Measurements from ENCODE around the gene SMPDL3A. TPM values are rescaled to one million over a fixed set of nuclear protein-coding genes. Genes with fewer than 3 reads are reported as not detected.

Gene SMPDL3A
- total and polyA plus RNA-seq, 2 of the 13 experiments (the other 11 are each of a cell fraction or from before 2014, with no cell fraction given): 7.8 to 17.3 TPM

DNA sequence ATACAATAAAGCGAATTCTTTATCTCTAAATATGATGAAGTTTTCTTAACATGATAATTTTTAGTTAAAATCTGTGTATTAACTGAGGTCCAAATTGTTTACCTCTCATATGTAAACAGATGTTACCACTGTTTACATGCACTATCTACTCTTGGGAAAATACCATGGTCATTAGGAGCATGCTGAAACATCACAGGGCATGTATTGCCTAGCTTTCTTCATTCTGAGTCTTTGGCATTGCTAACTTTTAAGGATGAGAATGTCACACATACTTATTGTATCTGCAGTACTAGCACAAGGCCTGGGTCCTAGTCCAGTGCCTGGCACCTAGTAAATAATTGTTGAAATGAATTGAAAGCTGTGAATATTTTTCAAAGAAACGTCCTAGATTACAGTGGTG, 20.6 kb downstream of the SMPDL3A start:
- H3K9ac ChIP-seq (ENCODE audit: insufficient read depth, low read depth, low read length): no peak overlapping the region
- no peak overlapping the region for H3K4me3 ChIP-seq (replicated peaks in 1 of 3; ENCODE audit: insufficient read depth in 1 of 3, low read depth in 2 of 3, low read length in 3 of 3)
- no peak for DNase-seq (ENCODE audit: low spot score)
- H3K27ac ChIP-seq (ENCODE audit: extremely low read length, insufficient read depth, low read length): no peak overlapping the region
- FAIRE-seq: no peak
- POLR2A ChIA-PET: interaction anchor here (1.9 kb wide), 1 partner anchor 18 kb away, joined by 4 read pairs; no protein-coding TSS in a partner anchor
- no peak overlapping the region for H3K4me2 ChIP-seq (ENCODE audit: low read depth, low read length)
- no peaks in the 10 kb centered on the region; a peak in 1 of 5 replicates for H3K36me3 ChIP-seq (replicated peaks in 1 of 2; ENCODE audit: control insufficient read depth in 1 of 2, insufficient read depth in 2 of 2, low read length in 2 of 2)
- H3K79me2 ChIP-seq (ENCODE audit: insufficient read depth, low read length): no peaks in the 10 kb centered on the region
- H4K20me1 ChIP-seq (ENCODE audit: insufficient read depth, low read length): no peaks in the 10 kb centered on the region
- CTCF ChIA-PET (ENCODE audit: low intra/inter-chr PET ratio, low total read pairs): no interaction called here
- BruUV-seq (replicated peaks): no TSS peak
- ATAC-seq: no peak
- 83% methylated on average over 2 of the region's 2 CpGs for whole genome bisulfite sequencing (ENCODE audit: low lambda C conversion rate)
- H3K27me3 ChIP-seq (ENCODE audit: control insufficient read depth in 1 of 2, insufficient read depth in 2 of 2, low read length in 2 of 2): no peaks in the 10 kb centered on the region
- TF ChIP-seq LCORL (IDR thresholded peaks at IDR 0.05): no peak
- TF ChIP-seq LCORL (CRISPR knock-in tag; IDR thresholded peaks at IDR 0.05): no peak
- no peak for TF ChIP-seq SP4 (CRISPR knock-in tag; IDR thresholded peaks at IDR 0.05)
- TF ChIP-seq ATF2 (CRISPR knock-in tag; IDR thresholded peaks at IDR 0.05): no peak
- TF ChIP-seq, protein P1, sequence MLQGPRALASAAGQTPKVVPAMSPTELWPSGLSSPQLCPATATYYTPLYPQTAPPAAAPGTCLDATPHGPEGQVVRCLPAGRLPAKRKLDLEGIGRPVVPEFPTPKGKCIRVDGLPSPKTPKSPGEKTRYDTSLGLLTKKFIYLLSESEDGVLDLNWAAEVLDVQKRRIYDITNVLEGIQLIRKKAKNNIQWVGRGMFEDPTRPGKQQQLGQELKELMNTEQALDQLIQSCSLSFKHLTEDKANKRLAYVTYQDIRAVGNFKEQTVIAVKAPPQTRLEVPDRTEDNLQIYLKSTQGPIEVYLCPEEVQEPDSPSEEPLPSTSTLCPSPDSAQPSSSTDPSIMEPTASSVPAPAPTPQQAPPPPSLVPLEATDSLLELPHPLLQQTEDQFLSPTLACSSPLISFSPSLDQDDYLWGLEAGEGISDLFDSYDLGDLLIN (CRISPR knock-in tag; IDR thresholded peaks at IDR 0.05; ENCODE audit: borderline replicate concordance): no peak
- no peak for TF ChIP-seq ZNF563 (CRISPR knock-in tag; IDR thresholded peaks at IDR 0.05)
- TF ChIP-seq BCL3 (CRISPR knock-in tag; IDR thresholded peaks at IDR 0.05): no peak
- no peak for TF ChIP-seq ZNF788 (CRISPR knock-in tag; IDR thresholded peaks at IDR 0.05; ENCODE audit: borderline replicate concordance)
- TF ChIP-seq ZNF550 (CRISPR knock-in tag; IDR thresholded peaks at IDR 0.05; ENCODE audit: borderline replicate concordance): no peak
- in situ Hi-C loops (cut with HindIII; ENCODE audit: extremely low pct_ligation_motif_present, low pct_unique_long_range_greater_than_20kb) (no loop called here), intact Hi-C loops (cut with micrococcal nuclease; ENCODE audit: unreplicated experiment) (no loop called here)
- no peaks in the 10 kb centered on the region for H3K9me3 ChIP-seq (ENCODE audit: low read length)
- H2AFZ ChIP-seq (ENCODE audit: low read length): no peak overlapping the region
- no peaks in the 10 kb centered on the region for H3K4me1 ChIP-seq (ENCODE audit: insufficient read depth, low read length)
